Measurements from ENCODE around the gene PAX2.
A peak's percentile ranks its signal among the peaks of the same experiment; 100 is the strongest.

Gene PAX2

DNA sequence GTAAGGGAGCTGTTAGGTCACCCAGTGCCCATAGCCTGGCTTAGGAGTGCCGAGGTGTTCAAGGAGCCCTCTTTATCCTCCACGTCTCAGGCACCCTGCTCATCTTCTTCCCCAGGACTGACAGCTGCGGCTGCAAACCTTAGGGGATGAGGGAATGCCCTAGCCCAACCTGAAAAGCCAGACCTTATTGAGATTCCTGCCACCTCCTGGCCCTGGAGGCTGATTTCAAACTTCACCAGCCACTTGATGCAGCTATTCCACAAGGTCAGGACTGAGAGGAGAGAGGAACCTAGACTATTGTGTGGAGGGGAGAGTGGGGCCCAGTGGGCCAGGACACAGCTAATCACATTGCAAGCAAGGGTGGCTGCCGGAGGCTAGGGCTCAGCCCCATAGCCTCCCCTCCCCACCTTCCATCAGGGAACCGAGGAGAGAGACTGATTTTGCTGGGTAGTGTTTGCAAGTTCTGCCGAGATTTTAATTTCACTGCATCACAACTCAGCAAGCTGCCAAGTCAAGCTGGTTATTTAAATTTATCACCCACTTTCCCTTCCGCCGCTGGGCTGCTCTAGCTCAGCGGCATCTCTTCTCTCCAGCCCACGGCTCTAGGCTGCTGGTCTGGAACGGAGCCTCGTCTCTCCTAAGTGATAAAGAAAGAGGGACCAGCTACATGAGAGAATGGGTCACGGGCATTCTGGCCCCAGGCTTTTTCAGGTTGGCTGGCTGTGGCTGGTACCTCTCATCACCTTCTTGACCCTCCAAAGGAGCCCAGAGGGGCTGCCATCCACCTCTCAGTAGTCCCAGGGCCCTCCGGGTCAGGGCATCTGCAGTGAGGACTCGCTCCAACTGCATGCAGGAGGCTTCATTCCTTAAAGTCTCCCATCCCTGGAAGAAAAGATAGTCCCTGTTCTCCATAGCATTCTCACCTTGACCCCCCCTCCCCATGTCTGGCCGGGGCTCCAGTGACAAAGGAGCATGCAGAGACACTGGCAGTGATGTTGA, 66.7 kb downstream of the PAX2 start:
- DNase-seq: no peak

DNA sequence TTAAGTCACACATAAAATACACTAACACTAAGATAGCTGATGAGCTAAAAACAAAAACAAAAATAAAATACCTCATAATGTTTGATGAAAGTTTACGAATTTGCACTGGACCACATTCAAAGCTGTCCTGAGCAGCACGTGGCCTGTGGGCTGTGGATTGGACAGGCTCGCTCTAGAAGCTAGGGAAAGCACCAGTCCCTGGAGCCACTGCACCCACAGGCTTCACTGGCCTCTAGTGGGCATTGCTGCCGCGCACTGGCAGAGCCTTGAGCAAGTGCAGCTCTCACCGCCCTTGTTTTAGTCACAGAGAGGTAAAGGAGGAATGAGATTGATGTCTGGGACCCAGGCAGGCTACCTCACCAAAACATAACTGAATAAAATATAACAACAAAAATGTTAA, 67.6 kb downstream of the PAX2 start:
- DNase-seq: no peak

DNA sequence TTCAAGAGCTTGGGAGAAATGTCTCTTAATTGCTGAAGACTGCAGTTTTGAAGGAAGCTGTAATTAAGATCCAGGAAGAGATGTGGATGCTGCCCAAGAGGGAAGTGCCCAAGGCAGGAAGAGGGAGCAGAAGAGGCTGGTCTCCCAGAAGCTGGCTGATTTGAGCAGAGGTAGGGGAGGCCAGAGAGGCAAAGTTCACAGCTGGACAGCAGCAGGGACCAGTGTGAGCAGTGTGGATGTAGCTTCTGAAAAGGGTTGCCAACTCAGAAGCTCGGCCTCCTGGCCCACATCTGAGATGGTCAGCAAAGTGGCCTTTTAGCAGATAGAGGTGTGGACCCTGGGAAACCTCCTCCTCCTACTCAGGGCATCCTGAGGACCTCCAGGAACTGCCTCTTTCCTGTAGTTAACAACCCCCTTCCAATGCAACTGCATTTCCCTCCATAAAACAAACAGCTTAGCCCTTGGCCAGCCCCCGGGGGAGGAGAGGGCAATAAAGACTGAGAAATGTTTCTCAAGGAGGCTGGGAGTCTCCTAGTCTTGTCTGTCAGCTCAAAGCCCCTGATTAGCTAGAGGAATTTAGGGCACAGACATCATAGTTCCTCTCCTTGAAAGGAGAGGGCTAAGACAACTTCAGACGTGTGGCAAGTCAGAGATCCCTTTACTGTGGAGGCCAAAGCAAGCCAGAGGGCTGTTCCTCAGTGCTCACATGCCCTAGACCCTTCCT, 69.5 kb downstream of the PAX2 start:
- DNase-seq: no peak

DNA sequence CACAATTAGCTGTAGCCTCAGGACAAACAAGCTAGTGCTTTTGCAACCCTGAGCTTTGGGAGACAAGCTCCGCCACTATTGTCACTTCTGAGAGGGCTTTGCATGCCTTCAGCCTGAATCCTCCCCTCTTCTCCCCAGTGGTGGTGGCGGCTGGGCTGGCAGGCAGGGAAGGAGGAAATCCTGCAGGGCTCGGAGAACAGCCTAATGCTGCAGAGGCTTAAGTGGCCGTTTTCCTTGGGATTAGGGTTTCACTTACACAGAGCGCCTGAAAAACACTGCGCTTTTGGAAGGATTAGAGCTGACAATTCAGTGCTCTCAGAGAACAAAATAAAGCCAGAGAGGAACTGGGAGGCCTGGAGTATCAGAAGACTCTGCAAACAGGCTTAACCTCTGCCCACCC, 71.3 kb downstream of the PAX2 start:
- DNase-seq: no peak

DNA sequence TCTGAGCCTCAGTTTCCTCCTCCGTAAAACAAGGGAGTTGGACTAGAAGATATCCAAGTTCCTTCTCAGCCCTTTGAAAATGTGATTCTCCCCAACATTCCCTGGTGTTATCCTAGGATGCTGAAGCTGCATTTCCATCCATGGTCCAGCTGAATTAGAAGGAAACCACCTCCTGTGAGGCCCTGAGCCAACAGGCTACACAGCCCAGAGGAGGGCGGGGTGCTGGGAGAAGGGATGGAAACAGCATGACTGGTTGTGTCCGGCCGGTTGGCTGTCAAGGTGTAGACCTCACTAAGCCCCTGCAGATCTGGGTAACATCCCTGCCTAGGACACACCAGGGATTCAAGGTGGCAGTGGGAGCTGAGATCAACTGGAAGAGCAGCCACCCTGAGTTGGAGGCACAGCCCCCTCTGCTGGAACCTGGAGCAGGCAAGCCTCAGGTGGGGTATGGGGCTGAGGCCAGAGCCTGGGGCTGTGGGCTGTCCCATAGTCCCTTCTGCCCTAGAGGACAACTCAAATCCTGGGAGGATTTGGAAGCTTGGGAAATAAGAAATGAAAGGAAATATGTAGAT, 72.0 kb downstream of the PAX2 start:
- DNase-seq: no peak

DNA sequence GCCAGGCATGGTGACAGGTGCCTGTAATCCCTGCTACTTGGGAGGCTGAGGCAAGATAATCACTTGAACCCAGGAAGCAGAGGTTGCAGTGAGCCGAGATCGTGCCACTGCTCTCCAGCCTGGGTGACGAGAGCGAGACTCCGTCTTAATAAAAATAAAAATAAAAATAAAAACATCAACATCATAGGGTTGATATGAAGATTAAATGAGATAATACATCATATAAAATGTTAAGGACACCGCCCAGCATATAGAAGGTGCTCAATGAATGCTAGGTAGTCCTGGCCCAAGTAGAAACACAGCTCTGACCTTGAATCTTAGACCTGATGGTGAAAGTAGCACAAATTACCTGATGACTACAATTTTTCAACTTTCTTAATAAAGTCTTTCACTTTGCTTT, 74.0 kb downstream of the PAX2 start:
- DNase-seq: no peak

DNA sequence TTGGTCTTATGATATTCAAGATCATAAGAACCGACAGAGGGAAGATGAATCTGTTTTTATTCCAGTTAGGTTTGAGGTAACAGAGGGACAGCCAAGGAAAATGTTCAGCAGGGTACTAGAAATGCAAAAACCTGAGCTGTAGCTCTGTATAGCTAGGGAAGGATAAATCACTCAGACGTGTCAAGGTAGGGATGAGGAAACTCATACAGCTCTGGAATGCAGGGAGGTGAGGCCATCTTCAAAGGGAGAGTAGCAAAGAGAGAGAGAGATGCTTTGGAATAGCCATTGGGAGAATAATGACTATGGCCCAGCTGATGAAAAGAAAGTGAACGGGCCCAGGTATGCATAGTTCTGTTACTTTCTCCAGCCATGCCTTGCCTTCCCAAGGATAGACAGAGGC, 77.8 kb downstream of the PAX2 start:
- no peak for DNase-seq

DNA sequence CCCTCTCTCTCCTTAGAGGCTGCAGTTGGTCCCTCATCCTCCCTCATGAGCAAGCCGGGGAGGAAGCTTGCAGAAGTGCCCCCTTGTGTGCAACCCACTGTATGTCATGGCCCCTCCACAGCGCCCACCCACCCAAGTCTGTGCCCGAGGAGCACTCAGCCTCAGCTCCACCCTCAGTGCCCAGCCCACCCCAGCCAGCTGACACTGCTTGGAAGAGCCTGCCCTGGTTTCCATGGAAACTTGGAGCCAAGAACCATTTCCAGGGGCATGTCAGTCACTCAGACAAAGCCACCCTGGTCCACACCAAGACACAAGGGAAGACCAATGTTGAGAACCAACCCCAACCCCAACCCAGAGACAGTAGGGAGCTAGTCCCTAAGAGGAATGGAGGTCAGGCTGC, 79.5 kb downstream of the PAX2 start:
- no peak for DNase-seq

DNA sequence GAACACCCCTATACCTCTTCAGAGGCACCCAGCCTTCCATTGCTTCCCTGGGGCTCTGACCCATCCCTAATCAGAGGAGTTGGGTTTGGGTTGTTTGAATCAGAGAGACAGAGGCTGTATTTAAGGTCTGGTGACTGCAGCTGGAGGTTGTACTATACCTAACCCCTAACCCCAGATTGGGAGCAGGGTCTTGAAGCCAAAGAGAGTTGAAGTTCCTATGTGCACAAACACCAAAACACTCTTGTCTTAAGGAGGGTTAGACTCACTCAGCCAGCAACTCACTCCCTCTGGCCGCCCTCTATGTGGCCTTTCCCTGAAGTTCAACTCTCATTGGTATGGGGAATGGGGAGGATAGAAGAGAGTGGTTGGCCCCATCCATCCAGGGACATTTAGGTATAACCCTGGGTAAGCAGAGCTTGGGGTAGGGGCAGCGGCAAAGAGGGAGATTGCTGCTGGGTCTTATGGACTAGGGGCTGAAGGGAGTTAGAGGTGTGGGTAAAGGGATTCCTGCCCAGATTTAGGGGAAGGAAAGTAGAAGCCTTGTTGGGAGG, 80.0 kb downstream of the PAX2 start:
- no peak for DNase-seq

DNA sequence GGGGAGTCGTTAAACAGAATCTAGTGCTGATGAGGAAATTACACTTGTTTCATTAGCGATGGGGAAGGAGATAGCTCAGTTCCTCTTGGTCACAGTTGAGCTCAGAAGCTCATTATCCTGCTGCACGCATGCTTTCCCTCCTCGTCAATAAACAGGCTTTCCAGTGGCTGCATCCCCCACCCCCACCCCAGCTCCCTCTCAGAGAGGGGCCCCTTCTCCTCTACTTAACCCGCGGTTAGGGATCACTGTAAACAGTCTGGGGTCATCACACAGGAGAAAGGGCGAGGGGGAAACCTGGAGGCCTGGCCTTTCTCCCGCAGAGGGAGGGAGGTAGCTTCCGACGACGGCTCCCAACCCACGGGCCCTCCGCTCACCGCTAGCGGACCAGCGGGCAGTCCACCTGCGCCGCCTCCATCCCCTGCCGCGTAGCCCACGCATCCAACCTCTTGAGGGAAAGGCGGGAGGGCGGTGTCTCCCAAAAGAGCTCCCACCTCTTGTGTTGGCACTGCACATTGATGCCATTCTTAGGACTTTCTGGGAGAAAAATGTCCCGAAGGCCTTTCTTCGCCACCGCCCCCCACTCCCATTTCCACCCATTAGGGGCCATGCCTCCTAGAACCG, 80.8 kb downstream of the PAX2 start:
- no peak for DNase-seq

DNA sequence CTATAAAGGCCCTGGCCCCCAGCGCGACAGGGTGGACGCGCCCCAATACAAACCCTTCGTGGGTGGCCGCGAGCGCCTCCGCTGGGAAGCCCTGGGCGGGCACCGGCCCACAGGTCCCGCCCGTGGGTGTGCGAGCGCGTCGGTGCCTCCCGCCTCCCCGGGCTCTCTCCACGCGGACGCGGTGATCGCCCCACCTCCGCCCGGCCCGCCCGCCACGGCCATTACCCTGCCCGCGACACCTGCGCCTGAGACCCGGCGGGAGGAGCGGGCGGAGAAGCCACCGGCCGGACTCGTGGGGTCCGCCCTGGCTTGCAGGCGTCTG, 81.2 kb downstream of the PAX2 start:
- DNase-seq: no peak

DNA sequence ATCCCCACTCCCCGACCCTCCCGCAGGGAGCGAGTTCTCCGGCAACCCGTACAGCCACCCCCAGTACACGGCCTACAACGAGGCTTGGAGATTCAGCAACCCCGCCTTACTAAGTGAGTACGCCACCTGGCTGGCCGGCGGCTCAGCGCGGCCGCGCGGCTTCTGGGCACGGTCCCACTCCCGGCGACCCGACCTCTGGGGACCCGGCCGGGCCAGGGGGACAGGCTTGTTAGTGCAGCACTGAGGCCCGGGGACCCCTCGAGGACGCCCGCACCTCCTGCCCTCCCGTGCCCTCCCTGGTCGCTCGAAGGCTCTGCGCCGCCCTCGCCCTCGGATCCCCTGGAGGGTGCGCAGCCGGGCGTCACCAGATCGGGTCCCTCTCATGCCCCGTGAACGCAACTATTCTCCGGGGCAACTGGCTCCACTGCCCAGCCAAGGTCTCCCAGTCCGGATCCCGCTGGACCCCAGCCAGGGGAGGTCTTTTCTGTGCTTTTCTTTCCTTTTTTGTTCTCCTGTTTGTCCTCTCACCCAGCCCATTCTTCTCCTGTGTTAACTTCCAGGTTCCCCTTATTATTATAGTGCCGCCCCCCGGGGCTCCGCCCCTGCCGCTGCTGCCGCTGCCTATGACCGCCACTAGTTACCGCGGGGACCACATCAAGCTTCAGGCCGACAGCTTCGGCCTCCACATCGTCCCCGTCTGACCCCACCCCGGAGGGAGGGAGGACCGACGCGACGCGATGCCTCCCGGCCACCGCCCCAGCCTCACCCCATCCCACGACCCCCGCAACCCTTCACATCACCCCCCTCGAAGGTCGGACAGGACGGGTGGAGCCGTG, 81.8 kb downstream of the PAX2 start:
- DNase-seq: peak in 1 of 56 donors; percentile 3

DNA sequence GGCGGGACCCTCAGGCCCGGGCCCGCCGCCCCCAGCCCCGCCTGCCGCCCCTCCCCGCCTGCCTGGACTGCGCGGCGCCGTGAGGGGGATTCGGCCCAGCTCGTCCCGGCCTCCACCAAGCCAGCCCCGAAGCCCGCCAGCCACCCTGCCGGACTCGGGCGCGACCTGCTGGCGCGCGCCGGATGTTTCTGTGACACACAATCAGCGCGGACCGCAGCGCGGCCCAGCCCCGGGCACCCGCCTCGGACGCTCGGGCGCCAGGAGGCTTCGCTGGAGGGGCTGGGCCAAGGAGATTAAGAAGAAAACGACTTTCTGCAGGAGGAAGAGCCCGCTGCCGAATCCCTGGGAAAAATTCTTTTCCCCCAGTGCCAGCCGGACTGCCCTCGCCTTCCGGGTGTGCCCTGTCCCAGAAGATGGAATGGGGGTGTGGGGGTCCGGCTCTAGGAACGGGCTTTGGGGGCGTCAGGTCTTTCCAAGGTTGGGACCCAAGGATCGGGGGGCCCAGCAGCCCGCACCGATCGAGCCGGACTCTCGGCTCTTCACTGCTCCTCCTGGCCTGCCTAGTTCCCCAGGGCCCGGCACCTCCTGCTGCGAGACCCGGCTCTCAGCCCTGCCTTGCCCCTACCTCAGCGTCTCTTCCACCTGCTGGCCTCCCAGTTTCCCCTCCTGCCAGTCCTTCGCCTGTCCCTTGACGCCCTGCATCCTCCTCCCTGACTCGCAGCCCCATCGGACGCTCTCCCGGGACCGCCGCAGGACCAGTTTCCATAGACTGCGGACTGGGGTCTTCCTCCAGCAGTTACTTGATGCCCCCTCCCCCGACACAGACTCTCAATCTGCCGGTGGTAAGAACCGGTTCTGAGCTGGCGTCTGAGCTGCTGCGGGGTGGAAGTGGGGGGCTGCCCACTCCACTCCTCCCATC, 82.7 kb downstream of the PAX2 start:
- DNase-seq: peak in 1 of 56 donors; percentile 3

DNA sequence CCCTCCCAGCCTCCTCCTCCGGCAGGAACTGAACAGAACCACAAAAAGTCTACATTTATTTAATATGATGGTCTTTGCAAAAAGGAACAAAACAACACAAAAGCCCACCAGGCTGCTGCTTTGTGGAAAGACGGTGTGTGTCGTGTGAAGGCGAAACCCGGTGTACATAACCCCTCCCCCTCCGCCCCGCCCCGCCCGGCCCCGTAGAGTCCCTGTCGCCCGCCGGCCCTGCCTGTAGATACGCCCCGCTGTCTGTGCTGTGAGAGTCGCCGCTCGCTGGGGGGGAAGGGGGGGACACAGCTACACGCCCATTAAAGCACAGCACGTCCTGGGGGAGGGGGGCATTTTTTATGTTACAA, 83.3 kb downstream of the PAX2 start:
- DNase-seq: no peak

DNA sequence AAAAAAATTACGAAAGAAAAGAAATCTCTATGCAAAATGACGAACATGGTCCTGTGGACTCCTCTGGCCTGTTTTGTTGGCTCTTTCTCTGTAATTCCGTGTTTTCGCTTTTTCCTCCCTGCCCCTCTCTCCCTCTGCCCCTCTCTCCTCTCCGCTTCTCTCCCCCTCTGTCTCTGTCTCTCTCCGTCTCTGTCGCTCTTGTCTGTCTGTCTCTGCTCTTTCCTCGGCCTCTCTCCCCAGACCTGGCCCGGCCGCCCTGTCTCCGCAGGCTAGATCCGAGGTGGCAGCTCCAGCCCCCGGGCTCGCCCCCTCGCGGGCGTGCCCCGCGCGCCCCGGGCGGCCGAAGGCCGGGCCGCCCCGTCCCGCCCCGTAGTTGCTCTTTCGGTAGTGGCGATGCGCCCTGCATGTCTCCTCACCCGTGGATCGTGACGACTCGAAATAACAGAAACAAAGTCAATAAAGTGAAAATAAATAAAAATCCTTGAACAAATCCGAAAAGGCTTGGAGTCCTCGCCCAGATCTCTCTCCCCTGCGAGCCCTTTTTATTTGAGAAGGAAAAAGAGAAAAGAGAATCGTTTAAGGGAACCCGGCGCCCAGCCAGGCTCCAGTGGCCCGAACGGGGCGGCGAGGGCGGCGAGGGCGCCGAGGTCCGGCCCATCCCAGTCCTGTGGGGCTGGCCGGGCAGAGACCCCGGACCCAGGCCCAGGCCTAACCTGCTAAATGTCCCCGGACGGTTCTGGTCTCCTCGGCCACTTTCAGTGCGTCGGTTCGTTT, 83.9 kb downstream of the PAX2 start:
- DNase-seq: no peak

DNA sequence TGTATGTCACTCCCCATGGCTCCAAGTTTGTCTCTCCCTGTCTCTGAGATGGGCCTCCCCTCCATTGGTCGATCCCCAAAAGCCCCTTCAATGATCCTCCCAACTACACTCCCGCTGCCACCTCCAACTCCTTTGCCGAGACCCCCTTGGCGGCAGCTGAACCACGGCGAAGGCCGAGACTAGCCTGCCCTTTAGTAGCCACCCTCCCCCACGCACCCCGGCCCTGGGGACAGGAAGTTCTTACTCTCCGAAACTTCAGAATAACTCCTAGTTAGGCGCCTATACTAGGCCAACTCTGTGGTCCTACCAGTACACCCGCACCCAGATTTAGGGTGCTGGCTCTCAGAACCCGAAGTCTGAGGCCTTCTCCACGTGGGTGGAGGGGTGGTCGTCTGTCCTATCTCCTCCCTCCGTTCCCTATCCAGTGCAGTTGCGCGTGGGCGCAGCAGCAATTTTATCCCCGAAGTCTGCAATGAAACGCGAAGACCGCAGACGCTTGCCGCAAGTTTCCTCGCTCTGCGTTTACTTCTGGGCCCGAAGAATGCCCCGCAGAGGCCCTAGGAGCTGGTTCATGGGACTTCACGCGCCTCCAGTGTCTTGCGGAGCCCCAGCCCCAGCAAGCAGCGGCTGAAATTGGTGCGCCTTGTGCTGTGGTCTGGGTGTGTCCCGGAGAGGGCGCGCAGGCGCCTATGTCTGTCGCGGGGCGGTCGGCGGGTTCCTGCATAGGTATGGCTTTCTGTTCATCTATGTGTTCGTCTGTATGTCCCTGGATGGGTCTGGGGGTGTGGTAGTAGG, 84.7 kb downstream of the PAX2 start:
- DNase-seq: no peak

DNA sequence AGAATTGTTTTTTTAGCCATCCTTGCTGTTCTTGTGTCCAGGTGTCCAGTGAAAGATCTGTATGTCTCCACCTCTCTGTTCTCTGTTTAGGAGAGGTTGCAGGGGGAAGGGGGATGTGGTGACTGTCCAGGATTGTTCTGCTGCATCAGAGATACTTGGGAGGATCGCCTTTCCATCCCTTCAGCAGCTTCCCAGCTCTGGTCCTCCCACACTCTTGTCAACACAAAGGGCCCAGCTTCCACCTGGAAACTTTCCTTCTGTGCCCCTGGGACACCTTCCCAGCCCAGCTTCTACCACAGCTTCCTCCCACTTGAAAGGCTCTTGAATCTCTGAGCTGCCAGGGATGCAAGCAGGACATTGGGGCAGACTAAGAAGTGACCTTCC, 85.3 kb downstream of the PAX2 start:
- DNase-seq: no peak

DNA sequence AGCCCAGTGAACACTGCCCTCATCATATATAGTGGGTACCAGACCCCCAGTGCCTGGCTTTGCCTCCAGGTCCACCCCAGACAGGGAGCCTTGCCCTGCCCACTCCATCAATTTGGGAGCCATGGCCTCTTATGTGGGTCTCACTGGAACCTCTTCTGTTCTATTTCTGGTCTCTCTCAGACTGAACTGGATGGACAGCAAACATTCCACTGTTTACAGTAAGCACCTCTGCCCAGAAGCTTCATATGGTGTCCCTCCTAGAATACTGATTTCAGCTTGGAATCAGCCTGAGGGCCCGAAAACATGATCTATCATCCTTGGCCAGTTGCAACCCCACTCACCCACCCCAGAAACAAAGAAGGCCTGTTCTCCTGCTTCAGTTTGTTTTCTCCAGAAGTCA, 86.4 kb downstream of the PAX2 start:
- DNase-seq: no peak
